ENCODE data around the gene PKP3.
A peak's percentile ranks its signal among the peaks of the same experiment; 100 is the strongest.

The PKP3 gene

DNA sequence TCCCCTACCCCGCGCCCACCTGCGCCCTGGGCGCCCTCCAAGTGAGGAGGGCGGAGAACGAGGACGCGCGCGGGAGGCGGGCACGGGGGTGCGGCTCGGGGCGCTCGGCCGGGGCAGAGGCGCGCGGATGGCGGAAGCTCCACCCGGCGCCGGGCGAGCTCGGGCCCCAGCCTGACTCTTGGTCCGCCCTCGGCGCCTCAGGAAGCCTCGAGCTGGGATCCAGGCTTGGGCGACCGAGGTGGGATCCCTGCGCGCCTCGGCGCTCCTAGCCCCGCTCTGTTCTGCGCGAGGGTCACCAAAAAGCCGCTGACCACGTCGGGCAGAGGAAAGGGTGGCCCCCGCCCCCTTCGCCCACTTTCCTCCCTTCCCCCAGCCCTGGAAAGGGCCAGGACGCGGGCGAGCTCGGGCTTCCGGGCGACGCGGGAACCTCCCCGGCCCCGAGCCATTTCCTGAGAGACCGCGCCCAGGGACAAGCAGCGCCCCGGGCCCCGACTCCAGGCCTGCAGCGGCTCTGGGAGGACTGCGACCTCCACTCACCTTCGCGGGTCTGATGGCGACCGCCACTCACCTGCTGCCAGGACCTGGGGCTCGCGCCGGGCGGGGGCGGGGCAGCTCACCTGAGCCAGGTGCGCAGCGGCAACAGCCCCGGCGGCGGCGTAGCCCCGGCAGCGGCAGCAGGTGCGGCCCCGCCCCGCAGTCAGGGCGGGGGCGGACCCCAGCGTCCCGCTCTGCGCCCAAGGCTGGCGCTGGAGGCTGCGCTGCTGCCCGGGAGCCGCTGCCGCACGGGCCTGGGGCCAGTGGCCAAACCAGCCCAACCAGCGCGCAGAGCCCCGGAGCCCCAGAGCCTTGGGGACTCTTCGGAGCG, 23.0 kb downstream of the PKP3 start:
- no peaks in the 10 kb centered on the region for H3K36me3 ChIP-seq
- H3K4me3 ChIP-seq (ENCODE audit: low read depth, low read length): peak overlapping the region; percentile 45
- peaks cover 33% of the 10 kb centered on the region for H3K27me3 ChIP-seq (ENCODE audit: insufficient read depth, low read depth, severe bottlenecking)
- peaks cover 2% of the 10 kb centered on the region for H3K9me3 ChIP-seq (ENCODE audit: severe bottlenecking)
- no peak overlapping the region for H3K27ac ChIP-seq
- no peak for DNase-seq
- TF ChIP-seq, protein P1, sequence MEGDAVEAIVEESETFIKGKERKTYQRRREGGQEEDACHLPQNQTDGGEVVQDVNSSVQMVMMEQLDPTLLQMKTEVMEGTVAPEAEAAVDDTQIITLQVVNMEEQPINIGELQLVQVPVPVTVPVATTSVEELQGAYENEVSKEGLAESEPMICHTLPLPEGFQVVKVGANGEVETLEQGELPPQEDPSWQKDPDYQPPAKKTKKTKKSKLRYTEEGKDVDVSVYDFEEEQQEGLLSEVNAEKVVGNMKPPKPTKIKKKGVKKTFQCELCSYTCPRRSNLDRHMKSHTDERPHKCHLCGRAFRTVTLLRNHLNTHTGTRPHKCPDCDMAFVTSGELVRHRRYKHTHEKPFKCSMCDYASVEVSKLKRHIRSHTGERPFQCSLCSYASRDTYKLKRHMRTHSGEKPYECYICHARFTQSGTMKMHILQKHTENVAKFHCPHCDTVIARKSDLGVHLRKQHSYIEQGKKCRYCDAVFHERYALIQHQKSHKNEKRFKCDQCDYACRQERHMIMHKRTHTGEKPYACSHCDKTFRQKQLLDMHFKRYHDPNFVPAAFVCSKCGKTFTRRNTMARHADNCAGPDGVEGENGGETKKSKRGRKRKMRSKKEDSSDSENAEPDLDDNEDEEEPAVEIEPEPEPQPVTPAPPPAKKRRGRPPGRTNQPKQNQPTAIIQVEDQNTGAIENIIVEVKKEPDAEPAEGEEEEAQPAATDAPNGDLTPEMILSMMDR (IDR thresholded peaks at IDR 0.05; ENCODE audit: low read depth, low read length): no peak

DNA sequence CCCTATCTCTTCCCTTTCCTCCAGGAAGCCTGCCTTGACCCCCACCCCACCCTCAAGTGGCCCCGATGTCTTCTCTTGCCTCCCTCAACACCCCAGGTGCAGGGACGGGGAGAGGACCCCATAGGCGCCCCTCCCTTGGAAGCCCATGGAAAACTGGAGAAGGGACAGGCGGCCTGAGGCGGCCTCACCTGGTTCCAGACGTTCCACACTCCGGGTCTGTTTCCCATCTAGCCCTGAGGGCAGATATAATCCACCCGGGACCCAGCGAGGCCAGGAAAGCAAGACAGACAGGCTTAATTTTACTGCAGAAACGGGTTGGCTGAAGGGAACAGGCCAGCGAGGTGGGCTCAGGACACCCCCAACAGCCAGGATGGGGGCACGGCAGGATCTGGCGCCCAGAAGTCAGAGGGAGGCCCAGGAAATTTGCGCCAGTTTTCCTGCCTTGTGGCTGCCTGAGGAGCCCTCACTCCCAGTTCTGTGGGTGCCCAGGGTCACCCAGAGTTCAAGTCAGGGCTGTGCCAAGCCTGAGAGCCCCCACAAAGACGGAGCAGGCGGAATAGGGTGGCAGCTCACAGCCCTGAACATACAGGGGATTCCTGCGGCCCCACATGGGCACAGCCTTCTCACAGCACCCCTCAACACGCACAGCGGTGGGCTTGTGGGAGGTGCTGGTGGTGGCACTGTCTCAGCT, 23.8 kb downstream of the PKP3 start:
- H3K36me3 ChIP-seq: no peaks in the 10 kb centered on the region
- H3K4me3 ChIP-seq (ENCODE audit: low read depth, low read length): no peak overlapping the region; the same call in 1 of the 2 replicates
- TF ChIP-seq, protein P1 (IDR thresholded peaks at IDR 0.05; ENCODE audit: low read depth, low read length): no peak
- no peak for DNase-seq
- peaks cover 2% of the 10 kb centered on the region for H3K9me3 ChIP-seq (ENCODE audit: severe bottlenecking)
- H3K27me3 ChIP-seq (ENCODE audit: insufficient read depth, low read depth, severe bottlenecking): peaks cover 33% of the 10 kb centered on the region
- no peak overlapping the region for H3K27ac ChIP-seq

DNA sequence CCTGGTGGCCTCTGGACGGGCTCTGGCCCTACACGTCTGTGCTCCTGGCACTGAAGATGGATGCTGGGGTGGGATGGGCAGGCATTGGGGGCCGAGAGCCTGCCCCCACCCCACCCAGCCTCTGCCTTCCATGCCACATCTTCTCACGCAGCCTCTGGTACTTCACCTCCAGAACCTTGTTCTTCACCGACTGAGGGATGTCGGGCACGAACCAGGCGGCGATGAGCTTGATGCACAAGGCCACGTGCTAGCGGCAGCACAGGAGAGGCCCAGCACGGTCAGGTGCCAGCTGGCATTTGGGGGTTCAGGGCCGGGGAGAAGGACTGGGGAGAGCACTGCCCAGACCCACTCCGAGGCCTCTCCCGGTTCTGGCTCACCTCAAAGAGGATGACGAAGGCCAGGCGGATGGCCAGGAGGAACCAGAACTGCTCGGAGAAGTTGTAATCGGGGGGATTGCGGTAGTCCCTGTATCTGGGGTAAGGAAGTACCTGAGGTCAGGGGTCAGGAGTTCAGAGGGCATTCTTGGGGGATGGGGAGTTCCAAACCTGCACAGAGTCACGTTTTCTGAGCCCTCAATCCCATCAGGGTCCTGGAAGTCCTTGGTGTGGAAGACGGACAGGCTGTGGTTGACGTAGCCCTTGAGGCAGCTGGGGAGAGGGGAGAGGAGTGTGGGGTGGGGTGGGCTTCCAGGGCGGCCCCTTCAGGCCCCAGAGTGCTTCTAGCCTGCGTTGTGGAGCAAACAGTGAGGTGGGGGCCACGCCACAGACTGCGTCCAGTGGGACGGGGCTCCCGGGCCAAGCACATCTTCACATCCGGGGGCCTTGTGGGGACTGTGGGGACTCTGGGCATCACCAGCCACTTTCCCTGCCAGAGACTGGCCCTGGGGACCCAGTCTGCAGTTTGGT, 24.6 kb downstream of the PKP3 start:
- Histone ChIP-seq H3K36me3 (no peaks in the 10 kb centered on the region), H3K27me3 (ENCODE audit: insufficient read depth, low read depth, severe bottlenecking) (peaks cover 31% of the 10 kb centered on the region), H3K27ac (no peak overlapping the region), H3K9me3 (ENCODE audit: severe bottlenecking) (peaks cover 2% of the 10 kb centered on the region), H3K4me3 (ENCODE audit: low read depth, low read length) (no peak overlapping the region)
- TF ChIP-seq, protein P1 (IDR thresholded peaks at IDR 0.05; ENCODE audit: low read depth, low read length): no peak
- no peak for DNase-seq

DNA sequence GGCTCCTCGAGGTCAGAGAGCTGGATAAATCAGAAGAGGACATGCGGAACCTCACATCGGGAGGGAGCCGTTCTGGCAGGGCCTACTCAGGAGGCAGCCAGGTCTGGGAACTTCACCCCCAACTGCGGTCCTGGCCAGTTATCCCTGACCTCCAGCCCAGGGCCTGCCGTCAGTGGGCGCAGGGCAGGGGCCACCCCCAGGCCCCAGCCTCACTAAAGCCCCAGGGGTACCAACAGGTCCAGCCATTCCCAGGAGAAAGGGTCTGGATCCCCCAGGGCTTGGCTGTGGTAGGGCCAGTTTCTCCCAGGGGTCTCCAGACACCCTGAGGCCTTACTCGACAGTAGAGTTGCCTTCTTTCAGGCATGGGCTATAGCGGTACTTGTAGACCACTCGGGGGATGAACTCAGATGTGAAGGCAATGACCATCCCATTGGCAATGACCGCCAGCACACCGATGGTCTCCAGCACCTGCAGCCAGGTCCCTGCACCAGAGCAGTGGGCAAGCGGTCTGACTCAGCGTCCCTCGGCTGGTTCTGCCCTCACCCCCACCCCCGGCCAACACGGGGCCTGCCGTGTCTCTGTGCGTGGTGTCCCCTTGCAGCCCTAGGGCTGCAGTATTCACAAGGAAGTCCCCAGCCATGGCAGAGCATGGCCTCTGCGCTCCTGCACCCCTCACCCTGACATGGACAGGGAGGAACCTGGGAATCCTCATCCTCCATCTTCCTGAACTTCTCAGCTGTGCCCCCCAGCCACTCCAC, 25.4 kb downstream of the PKP3 start:
- H3K27me3 ChIP-seq (ENCODE audit: insufficient read depth, low read depth, severe bottlenecking): peaks cover 31% of the 10 kb centered on the region
- TF ChIP-seq, protein P1 (IDR thresholded peaks at IDR 0.05; ENCODE audit: low read depth, low read length): no peak
- H3K9me3 ChIP-seq (ENCODE audit: severe bottlenecking): peaks cover 2% of the 10 kb centered on the region
- DNase-seq: no peak
- no peaks in the 10 kb centered on the region for H3K36me3 ChIP-seq
- no peak overlapping the region for H3K27ac ChIP-seq
- no peak overlapping the region for H3K4me3 ChIP-seq (ENCODE audit: low read depth, low read length)

All from WERI-Rb-1 (cell line).